ENCODE data around the gene PKD1.

The PKD1 gene

GRCh38 chr16:2179576-2179975, 43.9 kb upstream of the PKD1 start:
- no peak overlapping the region for H3K4me3 ChIP-seq (ENCODE audit: control insufficient read depth, low read depth, low read length)
- DNase-seq (ENCODE audit: low read depth), result no peak
- TF ChIP-seq CTCF (IDR thresholded peaks at IDR 0.05; ENCODE audit: control insufficient read depth, insufficient read depth, low read depth, low read length, missing control alignments), result no peak

GRCh38 chr16:2179107-2179501, 43.4 kb upstream of the PKD1 start:
- no peak overlapping the region for H3K4me3 ChIP-seq (ENCODE audit: control insufficient read depth, low read depth, low read length)
- no peak for TF ChIP-seq CTCF (IDR thresholded peaks at IDR 0.05; ENCODE audit: control insufficient read depth, insufficient read depth, low read depth, low read length, missing control alignments)
- no peak for DNase-seq (ENCODE audit: low read depth)

- TF ChIP-seq CTCF (IDR thresholded peaks at IDR 0.05; ENCODE audit: control insufficient read depth, insufficient read depth, low read depth, low read length, missing control alignments), result no peak
- H3K4me3 ChIP-seq (ENCODE audit: control insufficient read depth, low read depth, low read length), result no peak overlapping the region
- DNase-seq (ENCODE audit: low read depth), result no peak
Measured at GRCh38 chr16:2178321-2179106, 42.8 kb upstream of the PKD1 start.

- no peak for DNase-seq (ENCODE audit: low read depth)
- no peak overlapping the region for H3K4me3 ChIP-seq (ENCODE audit: control insufficient read depth, low read depth, low read length)
Measured at GRCh38 chr16:2177561-2177960, 41.9 kb upstream of the PKD1 start.

GRCh38 chr16:2177101-2177500, 41.4 kb upstream of the PKD1 start:
- no peak for TF ChIP-seq CTCF (IDR thresholded peaks at IDR 0.05; ENCODE audit: control insufficient read depth, insufficient read depth, low read depth, low read length, missing control alignments)
- no peak for DNase-seq (ENCODE audit: low read depth)
- H3K4me3 ChIP-seq (ENCODE audit: control insufficient read depth, low read depth, low read length), result no peak overlapping the region

More at GRCh38 chr16:2177561-2177960, 41.9 kb upstream of the PKD1 start:
- no peak for TF ChIP-seq CTCF (IDR thresholded peaks at IDR 0.05; ENCODE audit: control insufficient read depth, insufficient read depth, low read depth, low read length, missing control alignments)

GRCh38 chr16:2176047-2176446, 40.3 kb upstream of the PKD1 start:
- TF ChIP-seq CTCF (IDR thresholded peaks at IDR 0.05; ENCODE audit: control insufficient read depth, insufficient read depth, low read depth, low read length, missing control alignments), result no peak
- no peak for DNase-seq (ENCODE audit: low read depth)
- no peak overlapping the region for H3K4me3 ChIP-seq (ENCODE audit: control insufficient read depth, low read depth, low read length)

Data from AG09309 (cell line).